GM23338 (cell line): ENCODE data around the gene IRF2BPL. TPM values are rescaled to one million over a fixed set of nuclear protein-coding genes. Genes with fewer than 3 reads are reported as not detected.

Experiments
- ATAC-seq: fragments of 200-7000 bp; cut with Tn5 transposase; 3 replicates; pipeline ENCODE4 v1.9.1; 2020
- DNase-seq: peaks from one replicate; pipeline ENCODE4 v3.0.0-alpha.2; 2015; ENCODE audit warnings: low spot score
- H2AFZ ChIP-seq: fragments of 200-600 bp; sonication (generic); 2 replicates; pipeline ENCODE4 v1.8.0; 2016; ENCODE audit warnings: antibody characterized with exemption, mild to moderate bottlenecking, moderate library complexity
- H3F3A ChIP-seq: fragments of 200-600 bp; sonication (generic); replicated peaks from 2 replicates; pipeline ENCODE4 v1.8.0; 2017; ENCODE audit warnings: antibody characterized with exemption, mixed run types, low read depth
- H3K27ac ChIP-seq: fragments of 200-600 bp; sonication (generic); 2 replicates; pipeline ENCODE4 v1.6.1; 2016; ENCODE audit warnings: low read depth
- H3K27me3 ChIP-seq: fragments of 200-600 bp; sonication (generic); 2 replicates; pipeline ENCODE4 v1.8.0; 2016; ENCODE audit warnings: mild to moderate bottlenecking, mixed run types, moderate library complexity; ENCODE audit not compliant: insufficient read depth
- H3K36me3 ChIP-seq: fragments of 200-600 bp; sonication (generic); 2 replicates; pipeline ENCODE4 v1.8.0; 2016; ENCODE audit warnings: mild to moderate bottlenecking; ENCODE audit not compliant: insufficient read depth
- H3K4me1 ChIP-seq: fragments of 200-600 bp; sonication (generic); 2 replicates; pipeline ENCODE4 v1.8.0; 2016; ENCODE audit warnings: mild to moderate bottlenecking, moderate library complexity; ENCODE audit not compliant: insufficient read depth
- H3K4me2 ChIP-seq: fragments of 200-600 bp; sonication (generic); 2 replicates; pipeline ENCODE4 v1.7.1; 2017; ENCODE audit warnings: mixed run types
- H3K4me3 ChIP-seq: fragments of 200-600 bp; sonication (generic); 2 replicates; pipeline ENCODE4 v1.6.1; 2016; ENCODE audit warnings: mixed run types
- H3K79me2 ChIP-seq: fragments of 200-600 bp; sonication (generic); replicated peaks from 2 replicates; pipeline ENCODE4 v1.8.0; 2017; ENCODE audit warnings: mild to moderate bottlenecking; ENCODE audit not compliant: insufficient read depth
- H3K9me2 ChIP-seq: fragments of 200-600 bp; sonication (generic); 2 replicates; pipeline ENCODE4 v1.8.0; 2017; ENCODE audit not compliant: insufficient read depth
- H4K20me1 ChIP-seq: fragments of 200-600 bp; sonication (generic); replicated peaks from 2 replicates; pipeline ENCODE4 v1.8.0; 2017; ENCODE audit warnings: mild to moderate bottlenecking; ENCODE audit not compliant: insufficient read depth
- H3K27ac Mint-ChIP-seq: 2 replicates; pipeline ENCODE4 v1.8.0; 2020; ENCODE audit warnings: inconsistent platforms, mild to moderate bottlenecking, moderate library complexity, mixed read lengths
- H3K27me3 Mint-ChIP-seq: 3 replicates; pipeline ENCODE4 v1.8.0; 2022; ENCODE audit warnings: low read depth, mild to moderate bottlenecking, moderate library complexity, mixed read lengths, inconsistent platforms; ENCODE audit not compliant: insufficient read depth, poor library complexity
- H3K36me3 Mint-ChIP-seq: 3 replicates; pipeline ENCODE4 v1.8.0; 2021; ENCODE audit warnings: low read depth, mild to moderate bottlenecking, inconsistent platforms, moderate library complexity, mixed read lengths
- H3K4me1 Mint-ChIP-seq: 3 replicates; pipeline ENCODE4 v1.8.0; 2020; ENCODE audit warnings: mild to moderate bottlenecking, inconsistent platforms, mixed read lengths
- H3K4me3 Mint-ChIP-seq: 3 replicates; pipeline ENCODE4 v1.8.0; 2021; ENCODE audit warnings: moderate library complexity, mild to moderate bottlenecking, inconsistent platforms, mixed read lengths
- H3K9me3 Mint-ChIP-seq: 3 replicates; pipeline ENCODE4 v1.8.0; 2020; ENCODE audit warnings: moderate library complexity, mild to moderate bottlenecking, inconsistent platforms, mixed read lengths
- CREB1 ChIP-seq: fragments of 250-450 bp; sonication (Bioruptor Pico); IDR thresholded peaks from 2 replicates; pipeline ENCODE4 v1.5.0; 2020; ENCODE audit warnings: low read depth, mild to moderate bottlenecking, moderate library complexity
- EZH2 ChIP-seq: fragments of 200-600 bp; sonication (generic); IDR thresholded peaks from one replicate; pipeline ENCODE4 v1.8.0; 2017; ENCODE audit warnings: antibody characterized with exemption, mild to moderate bottlenecking, low read depth; ENCODE audit not compliant: unreplicated experiment
- EZH2phosphoT487 ChIP-seq: fragments of 200-600 bp; sonication (generic); IDR thresholded peaks from one replicate; pipeline ENCODE4 v1.8.1; 2018; ENCODE audit warnings: antibody characterized with exemption; ENCODE audit not compliant: unreplicated experiment
- JUNB ChIP-seq: IDR thresholded peaks from one replicate; pipeline ENCODE4 v1.6.1; 2016; ENCODE audit warnings: antibody characterized with exemption; ENCODE audit not compliant: unreplicated experiment
- NANOG ChIP-seq: IDR thresholded peaks from 2 replicates; pipeline ENCODE4 v1.6.1; 2016; ENCODE audit warnings: antibody characterized with exemption, borderline replicate concordance
- POLR2AphosphoS5 ChIP-seq: IDR thresholded peaks from 2 replicates; pipeline ENCODE4 v1.6.1; 2016; ENCODE audit warnings: antibody characterized with exemption, low read depth
- STAT1 ChIP-seq: IDR thresholded peaks from one replicate; pipeline ENCODE4 v1.6.1; 2016; ENCODE audit warnings: antibody characterized with exemption; ENCODE audit not compliant: unreplicated experiment
- ZNF114 ChIP-seq: fragments of 250-450 bp; sonication (Bioruptor Pico); IDR thresholded peaks from 2 replicates; pipeline ENCODE4 v1.5.0; 2020; ENCODE audit warnings: mild to moderate bottlenecking, moderate library complexity
- ZNF331 ChIP-seq: fragments of 250-450 bp; sonication (Bioruptor Pico); IDR thresholded peaks from 2 replicates; pipeline ENCODE4 v1.5.0; 2020; ENCODE audit warnings: low read depth, mild to moderate bottlenecking, moderate library complexity
- polyA plus RNA-seq: library from polyadenylated mRNA; unstranded; fragments of >200 nt; fragmentation: Nextera tagmentation; extraction: Ambion mirVana; gene quantifications from 2 replicates; pipeline ENCODE4 v1.2.1, GENCODE V29; 2016
- total RNA-seq: library from RNA; depleted of rRNA; stranded (reverse); fragments of >200 nt; shearing (Covaris generic); gene quantifications from 2 replicates; pipeline ENCODE4 v1.2.3, GENCODE V29; 2014
- TF ChIP-seq, protein P1 (sequence below), 2 experiments: fragments of 200-600 bp in 1 of 2; sonication (generic) in 1 of 2; conservative IDR thresholded peaks; 2 replicates each; pipeline versions ENCODE4 v1.5.1 to v1.6.1; 2016 to 2017; ENCODE audit warnings: antibody characterized with exemption in 2 of 2, low read depth in 2 of 2, mild to moderate bottlenecking in 2 of 2, moderate library complexity in 1 of 2
- TF ChIP-seq, protein P2 (sequence below): IDR thresholded peaks from 2 replicates; pipeline ENCODE4 v1.6.1; 2016; ENCODE audit warnings: antibody characterized with exemption
- TF ChIP-seq, protein P3 (sequence below): fragments of 250-450 bp; sonication (Bioruptor Pico); IDR thresholded peaks from 2 replicates; pipeline ENCODE4 v1.5.0; 2020; ENCODE audit warnings: mild to moderate bottlenecking, moderate library complexity
- TF ChIP-seq, protein P4 (sequence below): IDR thresholded peaks from one replicate; pipeline ENCODE4 v1.6.1; 2018; ENCODE audit warnings: antibody characterized with exemption; ENCODE audit not compliant: unreplicated experiment

IRF2BPL gene
- total and polyA plus RNA-seq, 2 experiments from 2014 or later: 11.2 to 119 TPM

DNA sequence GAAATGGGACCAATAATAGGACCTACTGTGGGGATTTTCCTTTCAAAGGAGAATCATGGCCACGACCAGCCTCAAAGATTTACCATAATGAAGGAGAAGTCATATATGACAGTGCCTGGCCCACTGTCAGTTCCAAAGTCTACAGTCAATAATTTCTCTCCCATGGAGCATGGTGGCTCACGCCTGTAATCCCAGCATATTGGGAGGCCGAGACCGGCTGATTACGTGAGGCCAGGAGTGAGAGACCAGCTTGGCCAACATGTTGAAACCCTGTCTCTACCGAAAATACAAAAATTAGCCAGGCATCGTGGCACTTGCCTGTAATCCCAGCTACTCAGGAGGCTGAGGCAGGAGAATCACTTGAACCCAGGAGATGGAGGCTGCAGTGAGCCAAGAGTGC is 13.8 kb downstream of the IRF2BPL start:
- TF ChIP-seq, protein P1, sequence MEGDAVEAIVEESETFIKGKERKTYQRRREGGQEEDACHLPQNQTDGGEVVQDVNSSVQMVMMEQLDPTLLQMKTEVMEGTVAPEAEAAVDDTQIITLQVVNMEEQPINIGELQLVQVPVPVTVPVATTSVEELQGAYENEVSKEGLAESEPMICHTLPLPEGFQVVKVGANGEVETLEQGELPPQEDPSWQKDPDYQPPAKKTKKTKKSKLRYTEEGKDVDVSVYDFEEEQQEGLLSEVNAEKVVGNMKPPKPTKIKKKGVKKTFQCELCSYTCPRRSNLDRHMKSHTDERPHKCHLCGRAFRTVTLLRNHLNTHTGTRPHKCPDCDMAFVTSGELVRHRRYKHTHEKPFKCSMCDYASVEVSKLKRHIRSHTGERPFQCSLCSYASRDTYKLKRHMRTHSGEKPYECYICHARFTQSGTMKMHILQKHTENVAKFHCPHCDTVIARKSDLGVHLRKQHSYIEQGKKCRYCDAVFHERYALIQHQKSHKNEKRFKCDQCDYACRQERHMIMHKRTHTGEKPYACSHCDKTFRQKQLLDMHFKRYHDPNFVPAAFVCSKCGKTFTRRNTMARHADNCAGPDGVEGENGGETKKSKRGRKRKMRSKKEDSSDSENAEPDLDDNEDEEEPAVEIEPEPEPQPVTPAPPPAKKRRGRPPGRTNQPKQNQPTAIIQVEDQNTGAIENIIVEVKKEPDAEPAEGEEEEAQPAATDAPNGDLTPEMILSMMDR (conservative IDR thresholded peaks at IDR 0.05; ENCODE audit: low read depth in 2 of 2): no peak
- TF ChIP-seq JUNB (no peak), EZH2phosphoT487 (no peak), POLR2AphosphoS5 (no peak), EZH2 (no peak), CREB1 (no peak), ZNF331 (CRISPR knock-in tag) (no peak), NANOG (no peak), STAT1 (no peak), ZNF114 (CRISPR knock-in tag) (no peak)
- TF ChIP-seq, protein P2, sequence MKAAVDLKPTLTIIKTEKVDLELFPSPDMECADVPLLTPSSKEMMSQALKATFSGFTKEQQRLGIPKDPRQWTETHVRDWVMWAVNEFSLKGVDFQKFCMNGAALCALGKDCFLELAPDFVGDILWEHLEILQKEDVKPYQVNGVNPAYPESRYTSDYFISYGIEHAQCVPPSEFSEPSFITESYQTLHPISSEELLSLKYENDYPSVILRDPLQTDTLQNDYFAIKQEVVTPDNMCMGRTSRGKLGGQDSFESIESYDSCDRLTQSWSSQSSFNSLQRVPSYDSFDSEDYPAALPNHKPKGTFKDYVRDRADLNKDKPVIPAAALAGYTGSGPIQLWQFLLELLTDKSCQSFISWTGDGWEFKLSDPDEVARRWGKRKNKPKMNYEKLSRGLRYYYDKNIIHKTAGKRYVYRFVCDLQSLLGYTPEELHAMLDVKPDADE: no peak
- TF ChIP-seq, protein P3, sequence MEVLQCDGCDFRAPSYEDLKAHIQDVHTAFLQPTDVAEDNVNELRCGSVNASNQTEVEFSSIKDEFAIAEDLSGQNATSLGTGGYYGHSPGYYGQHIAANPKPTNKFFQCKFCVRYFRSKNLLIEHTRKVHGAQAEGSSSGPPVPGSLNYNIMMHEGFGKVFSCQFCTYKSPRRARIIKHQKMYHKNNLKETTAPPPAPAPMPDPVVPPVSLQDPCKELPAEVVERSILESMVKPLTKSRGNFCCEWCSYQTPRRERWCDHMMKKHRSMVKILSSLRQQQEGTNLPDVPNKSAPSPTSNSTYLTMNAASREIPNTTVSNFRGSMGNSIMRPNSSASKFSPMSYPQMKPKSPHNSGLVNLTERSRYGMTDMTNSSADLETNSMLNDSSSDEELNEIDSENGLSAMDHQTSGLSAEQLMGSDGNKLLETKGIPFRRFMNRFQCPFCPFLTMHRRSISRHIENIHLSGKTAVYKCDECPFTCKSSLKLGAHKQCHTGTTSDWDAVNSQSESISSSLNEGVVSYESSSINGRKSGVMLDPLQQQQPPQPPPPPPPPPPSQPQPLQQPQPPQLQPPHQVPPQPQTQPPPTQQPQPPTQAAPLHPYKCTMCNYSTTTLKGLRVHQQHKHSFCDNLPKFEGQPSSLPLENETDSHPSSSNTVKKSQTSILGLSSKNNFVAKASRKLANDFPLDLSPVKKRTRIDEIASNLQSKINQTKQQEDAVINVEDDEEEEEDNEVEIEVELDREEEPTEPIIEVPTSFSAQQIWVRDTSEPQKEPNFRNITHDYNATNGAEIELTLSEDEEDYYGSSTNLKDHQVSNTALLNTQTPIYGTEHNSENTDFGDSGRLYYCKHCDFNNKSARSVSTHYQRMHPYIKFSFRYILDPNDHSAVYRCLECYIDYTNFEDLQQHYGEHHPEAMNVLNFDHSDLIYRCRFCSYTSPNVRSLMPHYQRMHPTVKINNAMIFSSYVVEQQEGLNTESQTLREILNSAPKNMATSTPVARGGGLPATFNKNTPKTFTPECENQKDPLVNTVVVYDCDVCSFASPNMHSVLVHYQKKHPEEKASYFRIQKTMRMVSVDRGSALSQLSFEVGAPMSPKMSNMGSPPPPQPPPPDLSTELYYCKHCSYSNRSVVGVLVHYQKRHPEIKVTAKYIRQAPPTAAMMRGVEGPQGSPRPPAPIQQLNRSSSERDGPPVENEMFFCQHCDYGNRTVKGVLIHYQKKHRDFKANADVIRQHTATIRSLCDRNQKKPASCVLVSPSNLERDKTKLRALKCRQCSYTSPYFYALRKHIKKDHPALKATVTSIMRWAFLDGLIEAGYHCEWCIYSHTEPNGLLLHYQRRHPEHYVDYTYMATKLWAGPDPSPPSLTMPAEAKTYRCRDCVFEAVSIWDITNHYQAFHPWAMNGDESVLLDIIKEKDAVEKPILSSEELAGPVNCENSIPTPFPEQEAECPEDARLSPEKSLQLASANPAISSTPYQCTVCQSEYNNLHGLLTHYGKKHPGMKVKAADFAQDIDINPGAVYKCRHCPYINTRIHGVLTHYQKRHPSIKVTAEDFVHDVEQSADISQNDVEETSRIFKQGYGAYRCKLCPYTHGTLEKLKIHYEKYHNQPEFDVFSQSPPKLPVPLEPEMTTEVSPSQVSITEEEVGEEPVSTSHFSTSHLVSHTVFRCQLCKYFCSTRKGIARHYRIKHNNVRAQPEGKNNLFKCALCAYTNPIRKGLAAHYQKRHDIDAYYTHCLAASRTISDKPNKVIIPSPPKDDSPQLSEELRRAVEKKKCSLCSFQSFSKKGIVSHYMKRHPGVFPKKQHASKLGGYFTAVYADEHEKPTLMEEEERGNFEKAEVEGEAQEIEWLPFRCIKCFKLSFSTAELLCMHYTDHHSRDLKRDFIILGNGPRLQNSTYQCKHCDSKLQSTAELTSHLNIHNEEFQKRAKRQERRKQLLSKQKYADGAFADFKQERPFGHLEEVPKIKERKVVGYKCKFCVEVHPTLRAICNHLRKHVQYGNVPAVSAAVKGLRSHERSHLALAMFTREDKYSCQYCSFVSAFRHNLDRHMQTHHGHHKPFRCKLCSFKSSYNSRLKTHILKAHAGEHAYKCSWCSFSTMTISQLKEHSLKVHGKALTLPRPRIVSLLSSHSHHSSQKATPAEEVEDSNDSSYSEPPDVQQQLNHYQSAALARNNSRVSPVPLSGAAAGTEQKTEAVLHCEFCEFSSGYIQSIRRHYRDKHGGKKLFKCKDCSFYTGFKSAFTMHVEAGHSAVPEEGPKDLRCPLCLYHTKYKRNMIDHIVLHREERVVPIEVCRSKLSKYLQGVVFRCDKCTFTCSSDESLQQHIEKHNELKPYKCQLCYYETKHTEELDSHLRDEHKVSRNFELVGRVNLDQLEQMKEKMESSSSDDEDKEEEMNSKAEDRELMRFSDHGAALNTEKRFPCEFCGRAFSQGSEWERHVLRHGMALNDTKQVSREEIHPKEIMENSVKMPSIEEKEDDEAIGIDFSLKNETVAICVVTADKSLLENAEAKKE: no peak
- TF ChIP-seq, protein P4, sequence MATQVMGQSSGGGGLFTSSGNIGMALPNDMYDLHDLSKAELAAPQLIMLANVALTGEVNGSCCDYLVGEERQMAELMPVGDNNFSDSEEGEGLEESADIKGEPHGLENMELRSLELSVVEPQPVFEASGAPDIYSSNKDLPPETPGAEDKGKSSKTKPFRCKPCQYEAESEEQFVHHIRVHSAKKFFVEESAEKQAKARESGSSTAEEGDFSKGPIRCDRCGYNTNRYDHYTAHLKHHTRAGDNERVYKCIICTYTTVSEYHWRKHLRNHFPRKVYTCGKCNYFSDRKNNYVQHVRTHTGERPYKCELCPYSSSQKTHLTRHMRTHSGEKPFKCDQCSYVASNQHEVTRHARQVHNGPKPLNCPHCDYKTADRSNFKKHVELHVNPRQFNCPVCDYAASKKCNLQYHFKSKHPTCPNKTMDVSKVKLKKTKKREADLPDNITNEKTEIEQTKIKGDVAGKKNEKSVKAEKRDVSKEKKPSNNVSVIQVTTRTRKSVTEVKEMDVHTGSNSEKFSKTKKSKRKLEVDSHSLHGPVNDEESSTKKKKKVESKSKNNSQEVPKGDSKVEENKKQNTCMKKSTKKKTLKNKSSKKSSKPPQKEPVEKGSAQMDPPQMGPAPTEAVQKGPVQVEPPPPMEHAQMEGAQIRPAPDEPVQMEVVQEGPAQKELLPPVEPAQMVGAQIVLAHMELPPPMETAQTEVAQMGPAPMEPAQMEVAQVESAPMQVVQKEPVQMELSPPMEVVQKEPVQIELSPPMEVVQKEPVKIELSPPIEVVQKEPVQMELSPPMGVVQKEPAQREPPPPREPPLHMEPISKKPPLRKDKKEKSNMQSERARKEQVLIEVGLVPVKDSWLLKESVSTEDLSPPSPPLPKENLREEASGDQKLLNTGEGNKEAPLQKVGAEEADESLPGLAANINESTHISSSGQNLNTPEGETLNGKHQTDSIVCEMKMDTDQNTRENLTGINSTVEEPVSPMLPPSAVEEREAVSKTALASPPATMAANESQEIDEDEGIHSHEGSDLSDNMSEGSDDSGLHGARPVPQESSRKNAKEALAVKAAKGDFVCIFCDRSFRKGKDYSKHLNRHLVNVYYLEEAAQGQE: no peak
- H3K36me3 ChIP-seq: no peaks in the 10 kb centered on the region
- no peaks in the 10 kb centered on the region for H3K36me3 Mint-ChIP-seq
- no peak overlapping the region for H3K27ac Mint-ChIP-seq
- H3K4me1 Mint-ChIP-seq: peaks cover 19% of the 10 kb centered on the region
- DNase-seq (no peak), ATAC-seq (no peak)
- no peak overlapping the region for H3K4me3 Mint-ChIP-seq
- no peaks in the 10 kb centered on the region for H3K79me2 ChIP-seq
- no peak overlapping the region for H3K4me2 ChIP-seq
- H3K9me2 ChIP-seq: no peaks in the 10 kb centered on the region
- no peaks in the 10 kb centered on the region for H3K9me3 Mint-ChIP-seq
- no peak overlapping the region for H3K4me3 ChIP-seq
- peaks cover 7% of the 10 kb centered on the region; the same call in 1 of the 2 replicates for H3K4me1 ChIP-seq
- no peak overlapping the region for H3K27ac ChIP-seq
- H2AFZ ChIP-seq: no peak overlapping the region
- H3F3A ChIP-seq: 0 out of 2 replicates have a peak, but pooled peaks cover 2% of the 10 kb centered on the region
- H3K27me3 ChIP-seq: no peaks in the 10 kb centered on the region
- no peaks in the 10 kb centered on the region for H4K20me1 ChIP-seq
- H3K27me3 Mint-ChIP-seq: peaks cover 12% of the 10 kb centered on the region
